Endothelial cell of umbilical vein (primary cell): ENCODE measurements around the gene RHOC. TPM values are rescaled to one million over a fixed set of nuclear protein-coding genes. Genes with fewer than 3 reads are reported as not detected.

Experiments
- BruUV-seq: library from RNA; stranded (reverse); fragments of 400-500 nt; replicated peaks from 2 replicates; lab custom pipeline; 2021; lab: Mats Ljungman, UMichigan
- CTCF ChIA-PET: fragments of 300-600, 350-600 bp; sonication (Branson Sonifier 250); formaldehyde crosslinking; loops from one replicate; lab custom pipeline; 2021; ENCODE audit warnings: antibody characterized with exemption, inconsistent platforms; lab: Charles Lee
- POLR2A ChIA-PET: fragments of 300-600, 350-600 bp; sonication (Branson Sonifier 250); formaldehyde crosslinking; loops from one replicate; lab custom pipeline; 2021; ENCODE audit warnings: antibody characterized with exemption, inconsistent platforms; lab: Charles Lee
- DNase-seq: peaks from one replicate; pipeline ENCODE4 v3.0.0-alpha.2; 2011; ENCODE audit warnings: low read depth, low spot score
- FAIRE-seq: peaks from 2 replicates; lab custom pipeline; 2011; peaks lifted over from hg19 to GRCh38; lab: Jason Lieb, UNC
- H2AFZ ChIP-seq: 2 replicates; pipeline ENCODE4 v1.6.0; 2012; ENCODE audit warnings: low read depth, low read length, control low read depth, inconsistent platforms
- H3K27ac ChIP-seq: 2 replicates; pipeline ENCODE4 v1.5.1; 2011; ENCODE audit warnings: low read depth, mild to moderate bottlenecking, control low read depth, low read length, moderate library complexity; ENCODE audit not compliant: insufficient read depth
- H3K27me3 ChIP-seq, 2 experiments: 2 replicates each; pipeline versions ENCODE4 v1.6.0 to v1.6.1; 2011; ENCODE audit warnings: low read length in 2 of 2, mixed read lengths in 1 of 2; ENCODE audit not compliant: control insufficient read depth in 2 of 2, insufficient read depth in 2 of 2
- H3K36me3 ChIP-seq, 2 experiments: 2 replicates in 1 of 2; 3 replicates in 1 of 2; pipeline ENCODE4 v1.5.1; 2011; ENCODE audit warnings: low read length in 2 of 2, mild to moderate bottlenecking in 1 of 2, moderate library complexity in 1 of 2; ENCODE audit not compliant: control insufficient read depth in 2 of 2, insufficient read depth in 2 of 2; ENCODE audit errors: extremely low read depth in 1 of 2
- H3K4me1 ChIP-seq: 3 replicates; pipeline ENCODE4 v1.5.1; 2011; ENCODE audit warnings: mild to moderate bottlenecking, low read length; ENCODE audit not compliant: control insufficient read depth, insufficient read depth; ENCODE audit errors: extremely low read depth
- H3K4me2 ChIP-seq: 2 replicates; pipeline ENCODE4 v1.6.1; 2011; ENCODE audit warnings: low read length, control low read depth, mixed read lengths; ENCODE audit not compliant: insufficient read depth
- H3K4me3 ChIP-seq, 3 experiments: fragments of 200-600 bp in 1 of 3; sonication (generic), shearing (Covaris generic) in 1 of 3; replicated peaks in 1 of 3; 2 replicates each; pipeline ENCODE4 v1.5.1; 2011 to 2016; ENCODE audit warnings: control low read depth in 3 of 3, low read length in 3 of 3, mild to moderate bottlenecking in 2 of 3, inconsistent platforms in 1 of 3, low read depth in 1 of 3, moderate library complexity in 1 of 3; ENCODE audit not compliant: insufficient read depth in 1 of 3
- H3K79me2 ChIP-seq: 2 replicates; pipeline ENCODE4 v1.6.0; 2012; ENCODE audit warnings: low read length, inconsistent platforms; ENCODE audit not compliant: control insufficient read depth, insufficient read depth
- H3K9ac ChIP-seq: replicated peaks from 2 replicates; pipeline ENCODE3; 2011; ENCODE audit warnings: low read length, control low read depth; ENCODE audit not compliant: insufficient read depth; ENCODE audit errors: extremely low read depth
- H3K9me1 ChIP-seq: replicated peaks from 3 replicates; pipeline ENCODE4 v1.6.0; 2011; ENCODE audit warnings: mild to moderate bottlenecking, low read length; ENCODE audit not compliant: control insufficient read depth, insufficient read depth; ENCODE audit errors: extremely low read depth
- H3K9me3 ChIP-seq: replicated peaks from 2 replicates; pipeline ENCODE4 v1.5.1; 2012; ENCODE audit warnings: low read length, inconsistent platforms; ENCODE audit not compliant: control insufficient read depth, insufficient read depth
- H4K20me1 ChIP-seq: replicated peaks from 2 replicates; pipeline ENCODE3; 2011; ENCODE audit warnings: mild to moderate bottlenecking, low read length; ENCODE audit not compliant: control insufficient read depth, insufficient read depth; ENCODE audit errors: extremely low read depth
- CTCF ChIP-seq, 2 donors: IDR thresholded peaks; 1 replicate in 1 of 2; 2 replicates in 1 of 2; pipeline ENCODE4 v1.5.1; 2011; ENCODE audit warnings: low read length in 2 of 2, mild to moderate bottlenecking in 2 of 2, moderate library complexity in 2 of 2, control low read depth in 1 of 2, inconsistent platforms in 1 of 2, low read depth in 1 of 2; ENCODE audit not compliant: insufficient read depth in 1 of 2; ENCODE audit errors: extremely low read depth in 1 of 2
- EZH2 ChIP-seq: IDR thresholded peaks from 2 replicates; pipeline ENCODE4 v1.6.1; 2012; ENCODE audit warnings: borderline replicate concordance, low read depth, mild to moderate bottlenecking, moderate library complexity, low read length, inconsistent platforms; ENCODE audit not compliant: severe bottlenecking
- FOS ChIP-seq: IDR thresholded peaks from 2 replicates; pipeline ENCODE4 v1.6.1; 2011; ENCODE audit warnings: mild to moderate bottlenecking, low read length, moderate library complexity, borderline replicate concordance; ENCODE audit not compliant: insufficient read depth
- GATA2 ChIP-seq: IDR thresholded peaks from 2 replicates; pipeline ENCODE4 v1.7.0; 2011; ENCODE audit warnings: low read depth, mild to moderate bottlenecking, moderate library complexity, mixed read lengths, low read length; ENCODE audit not compliant: insufficient read length, insufficient read depth
- JUN ChIP-seq: IDR thresholded peaks from 2 replicates; pipeline ENCODE4 v1.6.1; 2011; ENCODE audit warnings: borderline replicate concordance, low read depth; ENCODE audit not compliant: insufficient read length, insufficient read depth
- MYC ChIP-seq: IDR thresholded peaks from one replicate; pipeline ENCODE4 v1.6.1; 2011; ENCODE audit warnings: mild to moderate bottlenecking, low read depth, low read length
- POLR2A ChIP-seq: IDR thresholded peaks from 2 replicates; pipeline ENCODE4 v1.6.1; 2012; ENCODE audit warnings: low read depth, mild to moderate bottlenecking, control low read depth, low read length
- POLR2AphosphoS5 ChIP-seq: IDR thresholded peaks from 2 replicates; pipeline ENCODE4 v1.6.1; 2012; ENCODE audit warnings: low read depth, mild to moderate bottlenecking, control low read depth, low read length, moderate library complexity; ENCODE audit not compliant: insufficient read depth
- dilution Hi-C: fragments of 300-500 bp; cut with MboI; formaldehyde crosslinking; loops from one replicate; pipeline ENCODE4 v1.15.0; 2019; ENCODE audit warnings: low sequenced_read_pairs; ENCODE audit not compliant: extremely low pct_ligation_motif_present
- intact Hi-C: fragments of 100-400 bp; cut with micrococcal nuclease; formaldehyde crosslinking; loops from one replicate; pipeline ENCODE4 v1.10.0; 2022
- polyA plus RNA-seq, 4 experiments: library from polyadenylated mRNA; depleted of rRNA in 3 of 4; stranded (reverse) in 3 of 4; unstranded in 1 of 4; fragments of >200 nt; gene quantifications; 2 replicates each; pipeline versions ENCODE4 v1.2.1 to v1.2.3, GENCODE V29; 2011 to 2012; ENCODE audit warnings: missing spikeins in 1 of 4
- total RNA-seq: library from RNA; stranded (reverse); gene quantifications from 2 replicates; pipeline ENCODE4 v1.2.3, GENCODE V29; 2021
- TF ChIP-seq, protein P1 (sequence below): IDR thresholded peaks from 2 replicates; pipeline ENCODE4 v1.6.1; 2011; ENCODE audit not compliant: insufficient read depth, insufficient read length

The RHOC gene
- total and polyA plus RNA-seq, 2 donors (not counting 3 experiments of a cell fraction or from before 2014, with no cell fraction given): 699 to 1,244 TPM

DNA sequence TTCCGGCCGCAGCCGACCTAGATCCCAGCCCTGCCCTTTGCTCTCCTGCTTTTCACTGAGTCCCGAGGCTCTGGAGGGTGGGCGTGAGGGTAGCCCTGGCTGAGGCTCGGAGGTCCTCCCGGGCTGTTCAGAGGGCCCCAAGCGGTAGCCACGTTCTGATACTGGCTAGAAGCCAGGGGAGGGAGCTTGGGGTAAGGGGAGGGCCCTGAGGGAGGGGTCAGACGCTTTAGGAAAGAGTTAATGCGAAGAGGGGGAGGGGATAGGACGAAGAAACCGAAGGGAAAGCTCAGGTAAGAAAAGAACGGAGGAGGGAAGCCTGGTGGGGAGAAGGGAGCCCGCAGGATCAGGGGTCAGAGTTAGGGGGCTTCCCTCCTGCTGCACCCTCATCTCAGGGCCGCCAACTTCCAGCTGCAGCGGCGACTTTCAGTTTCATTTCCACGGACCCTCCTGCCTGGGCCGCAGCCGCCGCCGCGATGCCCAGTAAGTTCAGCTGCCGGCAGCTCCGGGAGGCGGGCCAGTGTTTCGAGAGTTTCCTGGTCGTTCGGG, 32.4 kb downstream of the RHOC start, which contains the start of gene MOV10:
TSS of gene MOV10 (plus strand) at position 220 of the 546 bp plus-strand sequence. CDS start at position 474, 254 bp downstream.
- DNase-seq (peak; percentile 81), FAIRE-seq (no peak)
- Histone ChIP-seq H3K4me1 (peaks cover 21% of the 10 kb centered on the region), H3K79me2 (peaks cover 16% of the 10 kb centered on the region), H3K27me3 (no peaks in the 10 kb centered on the region), H3K36me3 (peaks cover 0 to 16% of the 10 kb centered on the region in 2 experiments), H3K4me2 (peak within 1 kb of the TSS; percentile 90), H4K20me1 (peaks cover 2% of the 10 kb centered on the region), H3K4me3 (peak within 1 kb of the TSS; percentile 67 to 88 (median 82)), H3K27ac (peak within 1 kb of the TSS; percentile 69), H3K9ac (peak within 1 kb of the TSS; percentile 78), H3K9me1 (no peaks in the 10 kb centered on the region), H2AFZ (peak within 1 kb of the TSS; percentile 74), H3K9me3 (no peaks in the 10 kb centered on the region)
- dilution Hi-C loops: no loop called here
- ChIA-PET CTCF (interaction anchor here (0.7 to 5.5 kb wide), 22 partner anchors 13 to 284 kb away, joined by 3 to 57 read pairs (median 6); partner anchors contain the start of genes CTTNBP2NL, PPM1J and RHOC), POLR2A (interaction anchor here (0.7 to 3.6 kb wide), 6 partner anchors 26 to 280 kb away, joined by 3 to 19 read pairs (median 3); partner anchors contain the start of gene CTTNBP2NL)
- TF ChIP-seq EZH2 (no peak), MYC (no peak), POLR2AphosphoS5 (peak; percentile 64), FOS (no peak), CTCF (IDR thresholded peaks at IDR 0.05; ENCODE audit: extremely low read depth in 1 of 2, insufficient read depth in 1 of 2, low read depth in 1 of 2, low read length in 2 of 2) (no peak), GATA2 (no peak), JUN (no peak), POLR2A (peak; percentile 56)
- TF ChIP-seq, protein P1, sequence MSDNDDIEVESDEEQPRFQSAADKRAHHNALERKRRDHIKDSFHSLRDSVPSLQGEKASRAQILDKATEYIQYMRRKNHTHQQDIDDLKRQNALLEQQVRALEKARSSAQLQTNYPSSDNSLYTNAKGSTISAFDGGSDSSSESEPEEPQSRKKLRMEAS: no peak
- BruUV-seq: TSS peak; percentile 56
- intact Hi-C loops: loop anchor here (1.0 to 2.0 kb wide), 6 partner anchors 26 to 283 kb away; partner anchors contain the start of genes CAPZA1 and ST7L
